C4-2B (cell line): Measurements from ENCODE around the gene KDM7A.
"Not testable (repeated sequence)": the region's sequence is repeated elsewhere in the genome, so short reads cannot be mapped to it uniquely, and the experiment has no call there.

Experiments used
- H3K27ac ChIP-seq: fragments of 450-650 bp; 2 replicates; pipeline ENCODE4 v1.5.1; 2017
- CTCF ChIP-seq: fragments of 450-650 bp; conservative IDR thresholded peaks from 2 replicates; pipeline ENCODE4 v1.5.1; 2017; ENCODE audit warnings: mild to moderate bottlenecking
- ZFX ChIP-seq: fragments of 450-650 bp; IDR thresholded peaks from 2 replicates; pipeline ENCODE4 v1.6.1; 2017

The KDM7A gene

GRCh38 chr7:140165422-140165821 lies 11.4 kb downstream of the KDM7A start:
- no peak for TF ChIP-seq CTCF
- no peak for TF ChIP-seq ZFX
- no peak overlapping the region for H3K27ac ChIP-seq

GRCh38 chr7:140162081-140162480 lies 14.7 kb downstream of the KDM7A start:
- H3K27ac ChIP-seq: not testable (repeated sequence)

- no peak for TF ChIP-seq CTCF
- no peak for TF ChIP-seq ZFX
- H3K27ac ChIP-seq: no peak overlapping the region
Measured at GRCh38 chr7:140161047-140161446, 15.7 kb downstream of the KDM7A start.

- TF ChIP-seq CTCF (no peak), ZFX (no peak)
- no peak overlapping the region for H3K27ac ChIP-seq
Measured at GRCh38 chr7:140160308-140160707, 16.5 kb downstream of the KDM7A start.

- no peak overlapping the region for H3K27ac ChIP-seq
- TF ChIP-seq CTCF: no peak
- no peak for TF ChIP-seq ZFX
Measured at GRCh38 chr7:140159497-140159896, 17.3 kb downstream of the KDM7A start.

GRCh38 chr7:140156460-140157080 lies 20.2 kb downstream of the KDM7A start:
- H3K27ac ChIP-seq: no peak overlapping the region
- TF ChIP-seq ZFX (no peak), CTCF (no peak)

- TF ChIP-seq ZFX (no peak), CTCF (no peak)
- no peak overlapping the region for H3K27ac ChIP-seq
Measured at GRCh38 chr7:140155428-140155827, 21.4 kb downstream of the KDM7A start.

- no peak overlapping the region for H3K27ac ChIP-seq
- TF ChIP-seq ZFX: no peak
- no peak for TF ChIP-seq CTCF
Measured at GRCh38 chr7:140153666-140154161, 23.1 kb downstream of the KDM7A start.
